NT2/D1 (cell line): Measurements from ENCODE around the gene GSN.

Experiments
- YY1 ChIP-seq: IDR thresholded peaks from 2 replicates; pipeline ENCODE4 v1.6.1; 2011; ENCODE audit not compliant: insufficient read length, insufficient read depth
- ZNF274 ChIP-seq: IDR thresholded peaks from 2 replicates; pipeline ENCODE4 v1.6.1; 2011; ENCODE audit warnings: mild to moderate bottlenecking, low read depth, low read length

- TF ChIP-seq YY1 = no peak
- no peak for TF ChIP-seq ZNF274
These were observed 71.5 kb downstream of the GSN start for GRCh38 chr9:121339437-121339836.
